ENCODE measurements around the gene MRAP2. TPM values are rescaled to one million over a fixed set of nuclear protein-coding genes. Genes with fewer than 3 reads are reported as not detected.
A peak's percentile ranks its signal among the peaks of the same experiment; 100 is the strongest.

The MRAP2 gene
- polyA plus RNA-seq, 1 donor from 2014 or later = 1.0 TPM

- no peaks in the 10 kb centered on the region for H3K36me3 ChIP-seq (ENCODE audit: insufficient read depth, low read length)
- H3K4me3 ChIP-seq (ENCODE audit: low read length) = peak overlapping the region; percentile 1
- H3K9ac ChIP-seq (ENCODE audit: low read length) = no peak overlapping the region
- H3K27me3 ChIP-seq (ENCODE audit: insufficient read depth, low read depth, low read length) = no peaks in the 10 kb centered on the region
- no peaks in the 10 kb centered on the region for H3K79me2 ChIP-seq (replicated peaks; ENCODE audit: insufficient read depth, low read length)
- H3K9me2 ChIP-seq (ENCODE audit: insufficient read depth, low read length) = no peaks in the 10 kb centered on the region
- no peaks in the 10 kb centered on the region for H3F3A ChIP-seq (ENCODE audit: insufficient read depth, low read length, poor library complexity, severe bottlenecking)
- no peak overlapping the region for H3K4me2 ChIP-seq (ENCODE audit: low read length)
- H3K27ac ChIP-seq (ENCODE audit: low read length) = no peak overlapping the region
- no peak for TF ChIP-seq EP300 (conservative IDR thresholded peaks at IDR 0.05; ENCODE audit: poor library complexity, severe bottlenecking)
- no peak for TF ChIP-seq POLR2AphosphoS5 (IDR thresholded peaks at IDR 0.05)
- no peak for TF ChIP-seq EZH2 (IDR thresholded peaks at IDR 0.05; ENCODE audit: borderline replicate concordance, insufficient read depth, low read length, poor library complexity, severe bottlenecking)
- no peak for TF ChIP-seq SMC3 (conservative IDR thresholded peaks at IDR 0.05; ENCODE audit: poor library complexity)
- TF ChIP-seq CTCF (IDR thresholded peaks at IDR 0.05; ENCODE audit: poor library complexity, severe bottlenecking) = no peak
- TF ChIP-seq RAD21 (conservative IDR thresholded peaks at IDR 0.05) = no peak
- TF ChIP-seq, protein P1, sequence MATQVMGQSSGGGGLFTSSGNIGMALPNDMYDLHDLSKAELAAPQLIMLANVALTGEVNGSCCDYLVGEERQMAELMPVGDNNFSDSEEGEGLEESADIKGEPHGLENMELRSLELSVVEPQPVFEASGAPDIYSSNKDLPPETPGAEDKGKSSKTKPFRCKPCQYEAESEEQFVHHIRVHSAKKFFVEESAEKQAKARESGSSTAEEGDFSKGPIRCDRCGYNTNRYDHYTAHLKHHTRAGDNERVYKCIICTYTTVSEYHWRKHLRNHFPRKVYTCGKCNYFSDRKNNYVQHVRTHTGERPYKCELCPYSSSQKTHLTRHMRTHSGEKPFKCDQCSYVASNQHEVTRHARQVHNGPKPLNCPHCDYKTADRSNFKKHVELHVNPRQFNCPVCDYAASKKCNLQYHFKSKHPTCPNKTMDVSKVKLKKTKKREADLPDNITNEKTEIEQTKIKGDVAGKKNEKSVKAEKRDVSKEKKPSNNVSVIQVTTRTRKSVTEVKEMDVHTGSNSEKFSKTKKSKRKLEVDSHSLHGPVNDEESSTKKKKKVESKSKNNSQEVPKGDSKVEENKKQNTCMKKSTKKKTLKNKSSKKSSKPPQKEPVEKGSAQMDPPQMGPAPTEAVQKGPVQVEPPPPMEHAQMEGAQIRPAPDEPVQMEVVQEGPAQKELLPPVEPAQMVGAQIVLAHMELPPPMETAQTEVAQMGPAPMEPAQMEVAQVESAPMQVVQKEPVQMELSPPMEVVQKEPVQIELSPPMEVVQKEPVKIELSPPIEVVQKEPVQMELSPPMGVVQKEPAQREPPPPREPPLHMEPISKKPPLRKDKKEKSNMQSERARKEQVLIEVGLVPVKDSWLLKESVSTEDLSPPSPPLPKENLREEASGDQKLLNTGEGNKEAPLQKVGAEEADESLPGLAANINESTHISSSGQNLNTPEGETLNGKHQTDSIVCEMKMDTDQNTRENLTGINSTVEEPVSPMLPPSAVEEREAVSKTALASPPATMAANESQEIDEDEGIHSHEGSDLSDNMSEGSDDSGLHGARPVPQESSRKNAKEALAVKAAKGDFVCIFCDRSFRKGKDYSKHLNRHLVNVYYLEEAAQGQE (IDR thresholded peaks at IDR 0.05; ENCODE audit: borderline replicate concordance) = no peak
- no peak for TF ChIP-seq MXI1 (conservative IDR thresholded peaks at IDR 0.05; ENCODE audit: poor library complexity, severe bottlenecking)
- no peak for TF ChIP-seq TAF1 (IDR thresholded peaks at IDR 0.05; ENCODE audit: low read depth)
- no peaks in the 10 kb centered on the region for H3K9me3 ChIP-seq (ENCODE audit: low read length)
- H4K20me1 ChIP-seq (ENCODE audit: insufficient read depth) = no peaks in the 10 kb centered on the region
- H2AFZ ChIP-seq (ENCODE audit: low read depth, low read length) = no peak overlapping the region
These were observed 29.9 kb upstream of the MRAP2 start for GRCh38 chr6:84003654-84004053.

DNA sequence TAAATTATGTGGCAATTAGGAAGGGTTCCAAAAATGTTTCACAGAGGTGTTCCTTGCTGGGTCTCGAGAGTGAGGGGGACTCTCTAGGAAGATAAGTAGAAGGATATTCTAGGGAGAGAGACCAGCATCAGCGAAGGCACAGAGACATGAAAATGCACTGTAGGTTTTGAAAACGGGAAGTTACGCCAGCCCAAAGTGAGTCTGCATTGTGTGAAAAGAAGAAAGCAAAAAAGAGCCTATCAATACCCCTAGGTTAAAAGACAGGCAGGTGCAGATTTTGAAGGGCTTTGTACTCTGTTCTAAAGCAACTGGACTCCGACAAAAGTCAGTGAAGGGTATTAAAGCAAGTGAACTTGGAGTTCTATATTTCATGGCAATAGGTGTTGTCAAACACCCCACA lies 25.7 kb upstream of the MRAP2 start:
- Histone ChIP-seq H3K4me3 (ENCODE audit: low read length) (no peak overlapping the region), H3K27ac (ENCODE audit: low read length) (no peak overlapping the region), H3F3A (ENCODE audit: insufficient read depth, low read length, poor library complexity, severe bottlenecking) (no peaks in the 10 kb centered on the region), H3K9me3 (ENCODE audit: low read length) (no peaks in the 10 kb centered on the region), H3K79me2 (replicated peaks; ENCODE audit: insufficient read depth, low read length) (no peaks in the 10 kb centered on the region), H3K4me2 (ENCODE audit: low read length) (no peak overlapping the region), H3K27me3 (ENCODE audit: insufficient read depth, low read depth, low read length) (no peaks in the 10 kb centered on the region), H3K9ac (ENCODE audit: low read length) (no peak overlapping the region), H3K36me3 (ENCODE audit: insufficient read depth, low read length) (no peaks in the 10 kb centered on the region), H4K20me1 (ENCODE audit: insufficient read depth) (no peaks in the 10 kb centered on the region), H3K9me2 (ENCODE audit: insufficient read depth, low read length) (no peaks in the 10 kb centered on the region), H2AFZ (ENCODE audit: low read depth, low read length) (no peak overlapping the region)
- TF ChIP-seq SMC3 (conservative IDR thresholded peaks at IDR 0.05; ENCODE audit: poor library complexity) = no peak
- TF ChIP-seq EP300 (conservative IDR thresholded peaks at IDR 0.05; ENCODE audit: poor library complexity, severe bottlenecking) = no peak
- TF ChIP-seq TAF1 (IDR thresholded peaks at IDR 0.05; ENCODE audit: low read depth) = no peak
- TF ChIP-seq CTCF (IDR thresholded peaks at IDR 0.05; ENCODE audit: poor library complexity, severe bottlenecking) = no peak
- no peak for TF ChIP-seq MXI1 (conservative IDR thresholded peaks at IDR 0.05; ENCODE audit: poor library complexity, severe bottlenecking)
- no peak for TF ChIP-seq EZH2 (IDR thresholded peaks at IDR 0.05; ENCODE audit: borderline replicate concordance, insufficient read depth, low read length, poor library complexity, severe bottlenecking)
- TF ChIP-seq RAD21 (conservative IDR thresholded peaks at IDR 0.05) = no peak
- TF ChIP-seq, protein P1 (IDR thresholded peaks at IDR 0.05; ENCODE audit: borderline replicate concordance) = no peak
- TF ChIP-seq POLR2AphosphoS5 (IDR thresholded peaks at IDR 0.05) = no peak

Measured in neural cell (in vitro differentiated cells).